Tibial nerve (tissue), 4 donors: ENCODE measurements around the gene CLTC. TPM values are rescaled to one million over a fixed set of nuclear protein-coding genes. Genes with fewer than 3 reads are reported as not detected.
A peak's percentile ranks its signal among the peaks of the same experiment; 100 is the strongest.

Experiments
- DNase-seq, 2 donors: peaks; one replicate each; pipeline ENCODE4 v3.0.0-alpha.2; 2019; ENCODE audit warnings: low spot score in 2 of 2
- H3K27ac ChIP-seq, 4 donors: fragments of 200-600 bp; sonication (generic) in 3 of 4; one replicate each; pipeline ENCODE4 v1.5.1; 2017 to 2019; ENCODE audit warnings: mild to moderate bottlenecking in 1 of 4
- H3K27me3 ChIP-seq, 2 donors: fragments of 200-600 bp; sonication (generic) in 1 of 2; one replicate each; pipeline versions ENCODE4 v1.5.1 to v1.6.0; 2017 to 2019
- H3K36me3 ChIP-seq, 3 donors: fragments of 200-600 bp; sonication (generic); one replicate each; pipeline ENCODE4 v1.5.1; 2018 to 2019
- H3K4me1 ChIP-seq, 4 donors: fragments of 200-600 bp; sonication (generic) in 3 of 4; one replicate each; pipeline ENCODE4 v1.5.1; 2017 to 2019
- H3K4me3 ChIP-seq, 4 donors: fragments of 200-600 bp; sonication (generic) in 3 of 4; one replicate each; pipeline ENCODE4 v1.5.1; 2017 to 2019; ENCODE audit warnings: mild to moderate bottlenecking in 1 of 4, moderate library complexity in 1 of 4
- H3K9me3 ChIP-seq, 4 donors: fragments of 200-600 bp; sonication (generic) in 3 of 4; one replicate each; pipeline ENCODE4 v1.5.1; 2017 to 2019
- CTCF ChIP-seq, 5 experiments: fragments of 200-600 bp in 3 of 5; fragments of 450-650 bp in 2 of 5; sonication (generic) in 3 of 5; IDR thresholded peaks; one replicate each; pipeline ENCODE4 v1.5.1; 2016 to 2019; ENCODE audit warnings: antibody characterized with exemption in 5 of 5, mild to moderate bottlenecking in 3 of 5, moderate library complexity in 2 of 5
- EP300 ChIP-seq, 2 donors: sonication (generic); formaldehyde crosslinking; IDR thresholded peaks; one replicate each; pipeline ENCODE4 v1.6.1; 2017; ENCODE audit warnings: antibody characterized with exemption in 2 of 2, mild to moderate bottlenecking in 1 of 2
- POLR2A ChIP-seq, 2 donors: fragments of 450-650 bp; IDR thresholded peaks; one replicate each; pipeline ENCODE4 v1.6.1; 2017; ENCODE audit warnings: antibody characterized with exemption in 2 of 2, mild to moderate bottlenecking in 2 of 2, moderate library complexity in 2 of 2
- WGBS, 2 donors: methylation state at CpG; one replicate each; pipeline ENCODE4 v1.1.5; 2018; 5-methylcytosine and 5-hydroxymethylcytosine counted together
- total RNA-seq, 4 donors: library from RNA; depleted of rRNA; stranded (reverse); fragments of >200 nt; gene quantifications; one replicate each; pipeline ENCODE4 v1.1.0, GENCODE V29; 2016

Gene CLTC
- total RNA-seq, 4 donors from 2014 or later, result 188 to 245 (median 209) TPM

GRCh38 chr17:59699218-59699617 is 79.5 kb downstream of the CLTC start:
- no peak for DNase-seq
- H3K4me3 ChIP-seq, result no peak overlapping the region
- WGBS, 2 donors, result 96 to 99% methylated on average over 7 of the region's 7 CpGs
- H3K27ac ChIP-seq, result no peak overlapping the region
- TF ChIP-seq CTCF (IDR thresholded peaks at IDR 0.05), result no peak
- TF ChIP-seq POLR2A (IDR thresholded peaks at IDR 0.05), result no peak
- no peak for TF ChIP-seq EP300 (IDR thresholded peaks at IDR 0.05)
- H3K9me3 ChIP-seq, result no peaks in the 10 kb centered on the region
- peaks cover 0 to 7% (median 0%) of the 10 kb centered on the region in 4 donors for H3K4me1 ChIP-seq
- no peaks in the 10 kb centered on the region for H3K27me3 ChIP-seq
- peaks cover 3 to 70% (median 7%) of the 10 kb centered on the region in 3 donors for H3K36me3 ChIP-seq

- TF ChIP-seq CTCF (IDR thresholded peaks at IDR 0.05) (no peak), POLR2A (IDR thresholded peaks at IDR 0.05) (no peak), EP300 (IDR thresholded peaks at IDR 0.05) (no peak)
- Histone ChIP-seq H3K9me3 (no peaks in the 10 kb centered on the region), H3K27me3 (no peaks in the 10 kb centered on the region), H3K4me3 (no peak overlapping the region), H3K4me1 (peaks cover 0 to 12% (median 0%) of the 10 kb centered on the region in 4 donors), H3K27ac (no peak overlapping the region), H3K36me3 (peaks cover 0 to 69% (median 7%) of the 10 kb centered on the region in 3 donors)
- WGBS, 2 donors, result 88 to 94% methylated on average over 6 of the region's 6 CpGs
- DNase-seq, result no peak
Measured at GRCh38 chr17:59699786-59700185, 80.1 kb downstream of the CLTC start.

- no peaks in the 10 kb centered on the region for H3K27me3 ChIP-seq
- H3K4me3 ChIP-seq, result no peak overlapping the region
- 91 to 96% methylated on average over 7 of the region's 7 CpGs for WGBS, 2 donors
- H3K36me3 ChIP-seq, result peaks cover 0 to 45% (median 7%) of the 10 kb centered on the region in 3 donors
- DNase-seq, result no peak
- no peak overlapping the region for H3K27ac ChIP-seq
- TF ChIP-seq POLR2A (IDR thresholded peaks at IDR 0.05) (no peak), CTCF (IDR thresholded peaks at IDR 0.05) (no peak)
- H3K4me1 ChIP-seq, result peaks cover 0 to 32% (median 15%) of the 10 kb centered on the region in 4 donors
- no peaks in the 10 kb centered on the region for H3K9me3 ChIP-seq
Measured at GRCh38 chr17:59702304-59702703, 82.6 kb downstream of the CLTC start.

- Histone ChIP-seq H3K27me3 (no peaks in the 10 kb centered on the region), H3K4me3 (peak within 1 kb of the TSS; percentile 70 to 87 (median 78)), H3K4me1 (peaks cover 0 to 61% (median 26%) of the 10 kb centered on the region in 4 donors), H3K9me3 (no peaks in the 10 kb centered on the region), H3K36me3 (peaks cover 0 to 12% (median 0%) of the 10 kb centered on the region in 3 donors), H3K27ac (peak within 1 kb of the TSS; percentile 76 to 96 (median 92))
- TF ChIP-seq POLR2A (IDR thresholded peaks at IDR 0.05) (peak; percentile 77 to 90), EP300 (IDR thresholded peaks at IDR 0.05) (peak; percentile 88 to 93), CTCF (IDR thresholded peaks at IDR 0.05) (peak in 1 of 5 experiments; percentile 19)
- 0 to 1% methylated on average over 32 to 45 of the region's 45 CpGs for WGBS, 2 donors
- peak; percentile 95 to 96 for DNase-seq
Measured at GRCh38 chr17:59707149-59707970, 87.7 kb downstream of the CLTC start, which contains the start of the genes PTRH2 and VMP1. Gene PTRH2 (minus strand): TSS chr17:59707430. CDS start chr17:59697978, 9,452 bp downstream. Gene VMP1 (plus strand): TSS chr17:59707654. CDS start chr17:59731447, 23,793 bp downstream.

- WGBS, 2 donors, result 1 to 2% methylated on average over 15 of the region's 15 CpGs
- TF ChIP-seq EP300 (IDR thresholded peaks at IDR 0.05) (no peak), CTCF (IDR thresholded peaks at IDR 0.05) (no peak), POLR2A (IDR thresholded peaks at IDR 0.05) (no peak)
- Histone ChIP-seq H3K27me3 (no peaks in the 10 kb centered on the region), H3K36me3 (peaks cover 0 to 6% (median 0%) of the 10 kb centered on the region in 3 donors), H3K27ac (peak overlapping the region; percentile 76 to 96 (median 92)), H3K4me3 (peak overlapping the region; percentile 70 to 87 (median 78)), H3K9me3 (no peaks in the 10 kb centered on the region), H3K4me1 (peaks cover 0 to 61% (median 26%) of the 10 kb centered on the region in 4 donors)
- no peak for DNase-seq
Measured at GRCh38 chr17:59707971-59708430, 88.3 kb downstream of the CLTC start.
